ENCODE results near the gene ZNF662. TPM values are rescaled to one million over a fixed set of nuclear protein-coding genes. Genes with fewer than 3 reads are reported as not detected.
A peak's percentile ranks its signal among the peaks of the same experiment; 100 is the strongest.

The ZNF662 gene
- total RNA-seq, 1 experiment from 2014 or later = 1.1 TPM

DNA sequence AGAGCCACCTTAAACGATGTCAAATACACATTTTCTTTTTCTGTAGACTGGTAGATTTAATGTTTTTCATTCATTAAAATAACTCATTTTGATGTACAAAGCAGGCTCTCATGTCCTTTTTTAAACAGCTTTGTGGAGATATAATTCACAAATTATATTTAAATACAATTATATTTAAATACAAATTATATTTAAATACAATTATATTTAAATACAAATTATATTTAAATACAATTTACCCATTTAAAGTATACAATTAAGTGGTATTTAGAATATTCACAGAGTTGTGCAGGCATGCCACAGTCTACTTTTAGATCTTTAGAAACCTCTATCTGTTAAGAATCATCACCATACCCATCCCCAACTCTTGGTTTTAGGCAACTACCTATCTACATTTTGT lies 36.8 kb downstream of the ZNF662 start:
- H3K27me3 Mint-ChIP-seq (ENCODE audit: unreplicated experiment) = peaks cover 37% of the 10 kb centered on the region
- CTCF ChIA-PET = no interaction called here
- TF ChIP-seq, protein P1, sequence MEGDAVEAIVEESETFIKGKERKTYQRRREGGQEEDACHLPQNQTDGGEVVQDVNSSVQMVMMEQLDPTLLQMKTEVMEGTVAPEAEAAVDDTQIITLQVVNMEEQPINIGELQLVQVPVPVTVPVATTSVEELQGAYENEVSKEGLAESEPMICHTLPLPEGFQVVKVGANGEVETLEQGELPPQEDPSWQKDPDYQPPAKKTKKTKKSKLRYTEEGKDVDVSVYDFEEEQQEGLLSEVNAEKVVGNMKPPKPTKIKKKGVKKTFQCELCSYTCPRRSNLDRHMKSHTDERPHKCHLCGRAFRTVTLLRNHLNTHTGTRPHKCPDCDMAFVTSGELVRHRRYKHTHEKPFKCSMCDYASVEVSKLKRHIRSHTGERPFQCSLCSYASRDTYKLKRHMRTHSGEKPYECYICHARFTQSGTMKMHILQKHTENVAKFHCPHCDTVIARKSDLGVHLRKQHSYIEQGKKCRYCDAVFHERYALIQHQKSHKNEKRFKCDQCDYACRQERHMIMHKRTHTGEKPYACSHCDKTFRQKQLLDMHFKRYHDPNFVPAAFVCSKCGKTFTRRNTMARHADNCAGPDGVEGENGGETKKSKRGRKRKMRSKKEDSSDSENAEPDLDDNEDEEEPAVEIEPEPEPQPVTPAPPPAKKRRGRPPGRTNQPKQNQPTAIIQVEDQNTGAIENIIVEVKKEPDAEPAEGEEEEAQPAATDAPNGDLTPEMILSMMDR (IDR thresholded peaks at IDR 0.05; ENCODE audit: unreplicated experiment) = no peak
- H3K4me3 Mint-ChIP-seq (ENCODE audit: low read depth, unreplicated experiment) = no peak overlapping the region
- no peaks in the 10 kb centered on the region for H3K36me3 Mint-ChIP-seq (ENCODE audit: insufficient read depth, unreplicated experiment)
- BruUV-seq (replicated peaks) = no TSS peak
- no peak overlapping the region for H3K27ac Mint-ChIP-seq (ENCODE audit: unreplicated experiment)
- no peaks in the 10 kb centered on the region for H3K4me1 Mint-ChIP-seq (ENCODE audit: low read depth, unreplicated experiment)
- no peak for DNase-seq
- no peaks in the 10 kb centered on the region for H3K9me3 Mint-ChIP-seq (ENCODE audit: low read depth, unreplicated experiment)
- intact Hi-C loops (cut with micrococcal nuclease; ENCODE audit: unreplicated experiment) = no loop called here

- intact Hi-C loops (cut with micrococcal nuclease; ENCODE audit: unreplicated experiment) = no loop called here
- H3K9me3 Mint-ChIP-seq (ENCODE audit: low read depth, unreplicated experiment) = no peaks in the 10 kb centered on the region
- TF ChIP-seq, protein P1 (IDR thresholded peaks at IDR 0.05; ENCODE audit: unreplicated experiment) = no peak
- H3K36me3 Mint-ChIP-seq (ENCODE audit: insufficient read depth, unreplicated experiment) = no peaks in the 10 kb centered on the region
- peaks cover 29% of the 10 kb centered on the region for H3K27me3 Mint-ChIP-seq (ENCODE audit: unreplicated experiment)
- H3K4me1 Mint-ChIP-seq (ENCODE audit: low read depth, unreplicated experiment) = no peaks in the 10 kb centered on the region
- no peak overlapping the region for H3K4me3 Mint-ChIP-seq (ENCODE audit: low read depth, unreplicated experiment)
- CTCF ChIA-PET = interaction anchor here (0.6 kb wide), 1 partner anchor 348 kb away, joined by 4 read pairs; no protein-coding TSS in a partner anchor
- BruUV-seq (replicated peaks) = no TSS peak
- no peak overlapping the region for H3K27ac Mint-ChIP-seq (ENCODE audit: unreplicated experiment)
- DNase-seq = no peak
Observed at GRCh38 chr3:42946050-42946449, 40.1 kb downstream of the ZNF662 start.

GRCh38 chr3:42957573-42957972 lies 51.6 kb downstream of the ZNF662 start:
- CTCF ChIA-PET = no interaction called here

GRCh38 chr3:42960282-42960681 lies 54.3 kb downstream of the ZNF662 start:
- no peak overlapping the region for H3K4me3 Mint-ChIP-seq (ENCODE audit: low read depth, unreplicated experiment)
- no TSS peak for BruUV-seq (replicated peaks)
- H3K27me3 Mint-ChIP-seq (ENCODE audit: unreplicated experiment) = peaks cover 17% of the 10 kb centered on the region
- H3K27ac Mint-ChIP-seq (ENCODE audit: unreplicated experiment) = no peak overlapping the region
- H3K9me3 Mint-ChIP-seq (ENCODE audit: low read depth, unreplicated experiment) = no peaks in the 10 kb centered on the region
- no peaks in the 10 kb centered on the region for H3K4me1 Mint-ChIP-seq (ENCODE audit: low read depth, unreplicated experiment)
- DNase-seq = no peak
- intact Hi-C loops (cut with micrococcal nuclease; ENCODE audit: unreplicated experiment) = no loop called here
- no peaks in the 10 kb centered on the region for H3K36me3 Mint-ChIP-seq (ENCODE audit: insufficient read depth, unreplicated experiment)
- TF ChIP-seq, protein P1 (IDR thresholded peaks at IDR 0.05; ENCODE audit: unreplicated experiment) = no peak
- CTCF ChIA-PET = interaction anchor here (2.7 kb wide), 1 partner anchor 195 kb away, joined by 25 read pairs; no protein-coding TSS in a partner anchor

More at GRCh38 chr3:42957573-42957972, 51.6 kb downstream of the ZNF662 start:
- no peak overlapping the region for H3K4me3 Mint-ChIP-seq (ENCODE audit: low read depth, unreplicated experiment)
- TF ChIP-seq, protein P1 (IDR thresholded peaks at IDR 0.05; ENCODE audit: unreplicated experiment) = peak; percentile 14
- no TSS peak for BruUV-seq (replicated peaks)
- no peaks in the 10 kb centered on the region for H3K27me3 Mint-ChIP-seq (ENCODE audit: unreplicated experiment)
- intact Hi-C loops (cut with micrococcal nuclease; ENCODE audit: unreplicated experiment) = no loop called here
- no peaks in the 10 kb centered on the region for H3K36me3 Mint-ChIP-seq (ENCODE audit: insufficient read depth, unreplicated experiment)
- no peaks in the 10 kb centered on the region for H3K9me3 Mint-ChIP-seq (ENCODE audit: low read depth, unreplicated experiment)
- no peak for DNase-seq
- H3K4me1 Mint-ChIP-seq (ENCODE audit: low read depth, unreplicated experiment) = no peaks in the 10 kb centered on the region
- H3K27ac Mint-ChIP-seq (ENCODE audit: unreplicated experiment) = no peak overlapping the region
